Loucy (cell line): ENCODE data around the gene CCM2.

Experiments
- H2AFZ ChIP-seq: fragments of 200-600 bp; sonication (generic); 2 replicates; pipeline ENCODE4 v1.6.0; 2016; ENCODE audit warnings: antibody characterized with exemption, mild to moderate bottlenecking, low read length, moderate library complexity
- H3F3A ChIP-seq: fragments of 200-600 bp; 2 replicates; pipeline ENCODE4 v1.6.0; 2016; ENCODE audit warnings: antibody characterized with exemption, low read depth, mild to moderate bottlenecking
- H3K27me3 ChIP-seq: fragments of 200-600 bp; sonication (generic); 2 replicates; pipeline ENCODE4 v1.6.1; 2014; ENCODE audit warnings: low read length, mild to moderate bottlenecking; ENCODE audit not compliant: insufficient read depth, poor library complexity, severe bottlenecking
- H3K36me3 ChIP-seq: fragments of 200-600 bp; sonication (generic); 2 replicates; pipeline ENCODE4 v1.6.1; 2016; ENCODE audit warnings: low read length; ENCODE audit not compliant: insufficient read depth
- H3K4me1 ChIP-seq: fragments of 200-600 bp; sonication (generic); 2 replicates; pipeline ENCODE4 v1.5.1; 2014; ENCODE audit warnings: low read length, mild to moderate bottlenecking; ENCODE audit not compliant: insufficient read depth, poor library complexity, severe bottlenecking
- H3K4me2 ChIP-seq: fragments of 200-600 bp; sonication (generic); 2 replicates; pipeline ENCODE4 v1.6.0; 2014; ENCODE audit warnings: antibody characterized with exemption, low read length, low read depth, mild to moderate bottlenecking; ENCODE audit not compliant: poor library complexity, severe bottlenecking
- H3K4me3 ChIP-seq: fragments of 200-600 bp; sonication (generic); 2 replicates; pipeline ENCODE4 v1.5.1; 2014; ENCODE audit warnings: low read length, mild to moderate bottlenecking, mixed read lengths; ENCODE audit not compliant: poor library complexity, severe bottlenecking
- H3K79me2 ChIP-seq: fragments of 200-600 bp; sonication (generic); 2 replicates; pipeline ENCODE4 v1.6.1; 2014; ENCODE audit warnings: low read length; ENCODE audit not compliant: insufficient read depth
- H3K9ac ChIP-seq: fragments of 200-600 bp; sonication (generic); 2 replicates; pipeline ENCODE4 v1.6.0; 2014; ENCODE audit warnings: mild to moderate bottlenecking, low read depth, low read length, moderate library complexity; ENCODE audit not compliant: poor library complexity, severe bottlenecking
- H3K9me2 ChIP-seq: fragments of 200-600 bp; sonication (generic); replicated peaks from 2 replicates; pipeline ENCODE4 v1.6.1; 2016; ENCODE audit warnings: low read depth, low read length, mixed read lengths
- H3K9me3 ChIP-seq: fragments of 200-600 bp; sonication (generic); 2 replicates; pipeline ENCODE4 v1.6.1; 2014; ENCODE audit warnings: mild to moderate bottlenecking, antibody characterized with exemption, low read length, low read depth; ENCODE audit not compliant: insufficient read depth
- H4K20me1 ChIP-seq: fragments of 200-600 bp; sonication (generic); 2 replicates; pipeline ENCODE4 v1.6.0; 2014; ENCODE audit warnings: antibody characterized with exemption, low read length, mild to moderate bottlenecking; ENCODE audit not compliant: insufficient read depth, poor library complexity, severe bottlenecking
- EZH2phosphoT487 ChIP-seq: fragments of 200-600 bp; IDR thresholded peaks from 2 replicates; pipeline ENCODE4 v1.6.1; 2018; ENCODE audit warnings: antibody characterized with exemption, mild to moderate bottlenecking, moderate library complexity, borderline replicate concordance
- TF ChIP-seq, protein P1 (sequence below): fragments of 200-600 bp; sonication (generic); conservative IDR thresholded peaks from 2 replicates; pipeline ENCODE4 v1.5.1; 2014; ENCODE audit warnings: mild to moderate bottlenecking, antibody characterized with exemption, low read length

Gene CCM2

DNA sequence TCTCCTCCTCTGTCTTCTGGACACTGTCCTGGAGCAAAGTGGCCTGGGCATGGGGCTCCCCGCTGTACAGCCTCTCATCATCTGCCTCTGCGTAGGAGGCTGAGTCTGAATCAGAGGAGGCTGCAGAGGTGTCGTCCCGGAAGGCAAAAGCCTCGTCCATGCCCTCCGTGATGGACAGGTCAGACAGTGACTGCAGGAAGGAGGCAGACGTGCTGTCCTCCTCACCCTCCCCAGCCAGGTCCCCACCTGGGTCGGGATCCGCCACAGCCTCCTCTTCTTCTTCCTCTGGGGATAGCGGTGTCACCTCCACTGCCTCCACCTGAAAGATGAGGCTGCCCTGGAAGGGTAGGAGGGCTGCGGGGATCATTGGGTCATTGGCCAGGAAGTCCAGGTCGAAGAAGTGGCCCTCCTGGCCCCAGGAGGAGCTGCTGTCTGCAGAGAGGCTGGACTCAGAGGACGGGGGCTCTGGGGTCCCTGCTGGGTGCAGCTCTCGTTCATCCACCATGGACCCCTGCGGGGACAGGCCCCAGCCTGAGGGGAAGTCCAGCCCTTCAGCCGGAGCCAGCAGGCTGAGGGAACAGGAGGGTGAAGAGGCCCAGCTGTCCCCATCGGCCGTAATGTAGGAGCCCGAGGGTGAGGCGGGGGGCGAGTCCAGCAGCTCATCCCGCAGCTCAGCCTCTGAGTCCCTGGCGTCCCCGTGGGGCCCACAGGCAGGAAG lies 85.1 kb downstream of the CCM2 start:
- TF ChIP-seq, protein P1, sequence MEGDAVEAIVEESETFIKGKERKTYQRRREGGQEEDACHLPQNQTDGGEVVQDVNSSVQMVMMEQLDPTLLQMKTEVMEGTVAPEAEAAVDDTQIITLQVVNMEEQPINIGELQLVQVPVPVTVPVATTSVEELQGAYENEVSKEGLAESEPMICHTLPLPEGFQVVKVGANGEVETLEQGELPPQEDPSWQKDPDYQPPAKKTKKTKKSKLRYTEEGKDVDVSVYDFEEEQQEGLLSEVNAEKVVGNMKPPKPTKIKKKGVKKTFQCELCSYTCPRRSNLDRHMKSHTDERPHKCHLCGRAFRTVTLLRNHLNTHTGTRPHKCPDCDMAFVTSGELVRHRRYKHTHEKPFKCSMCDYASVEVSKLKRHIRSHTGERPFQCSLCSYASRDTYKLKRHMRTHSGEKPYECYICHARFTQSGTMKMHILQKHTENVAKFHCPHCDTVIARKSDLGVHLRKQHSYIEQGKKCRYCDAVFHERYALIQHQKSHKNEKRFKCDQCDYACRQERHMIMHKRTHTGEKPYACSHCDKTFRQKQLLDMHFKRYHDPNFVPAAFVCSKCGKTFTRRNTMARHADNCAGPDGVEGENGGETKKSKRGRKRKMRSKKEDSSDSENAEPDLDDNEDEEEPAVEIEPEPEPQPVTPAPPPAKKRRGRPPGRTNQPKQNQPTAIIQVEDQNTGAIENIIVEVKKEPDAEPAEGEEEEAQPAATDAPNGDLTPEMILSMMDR: no peak
- TF ChIP-seq EZH2phosphoT487: no peak
- H2AFZ ChIP-seq: no peak overlapping the region
- no peaks in the 10 kb centered on the region for H3K9me3 ChIP-seq
- H3K9me2 ChIP-seq: no peaks in the 10 kb centered on the region
- H4K20me1 ChIP-seq: no peaks in the 10 kb centered on the region
- H3K36me3 ChIP-seq: no peaks in the 10 kb centered on the region
- no peaks in the 10 kb centered on the region for H3K27me3 ChIP-seq
- H3K4me3 ChIP-seq: no peak overlapping the region
- no peaks in the 10 kb centered on the region for H3F3A ChIP-seq
- H3K4me1 ChIP-seq: no peaks in the 10 kb centered on the region
- no peaks in the 10 kb centered on the region for H3K79me2 ChIP-seq
- no peak overlapping the region for H3K4me2 ChIP-seq
- H3K9ac ChIP-seq: no peak overlapping the region

- Histone ChIP-seq H3K27me3 (no peaks in the 10 kb centered on the region), H3K9ac (no peak overlapping the region), H3K9me3 (no peaks in the 10 kb centered on the region), H4K20me1 (no peaks in the 10 kb centered on the region), H2AFZ (no peak overlapping the region), H3K9me2 (no peaks in the 10 kb centered on the region), H3K4me1 (no peaks in the 10 kb centered on the region), H3K4me2 (no peak overlapping the region), H3F3A (no peaks in the 10 kb centered on the region), H3K79me2 (no peaks in the 10 kb centered on the region), H3K36me3 (no peaks in the 10 kb centered on the region), H3K4me3 (no peak overlapping the region)
- TF ChIP-seq, protein P1: no peak
- TF ChIP-seq EZH2phosphoT487: no peak
Observed at GRCh38 chr7:45085619-45086200, 85.7 kb downstream of the CCM2 start.

DNA sequence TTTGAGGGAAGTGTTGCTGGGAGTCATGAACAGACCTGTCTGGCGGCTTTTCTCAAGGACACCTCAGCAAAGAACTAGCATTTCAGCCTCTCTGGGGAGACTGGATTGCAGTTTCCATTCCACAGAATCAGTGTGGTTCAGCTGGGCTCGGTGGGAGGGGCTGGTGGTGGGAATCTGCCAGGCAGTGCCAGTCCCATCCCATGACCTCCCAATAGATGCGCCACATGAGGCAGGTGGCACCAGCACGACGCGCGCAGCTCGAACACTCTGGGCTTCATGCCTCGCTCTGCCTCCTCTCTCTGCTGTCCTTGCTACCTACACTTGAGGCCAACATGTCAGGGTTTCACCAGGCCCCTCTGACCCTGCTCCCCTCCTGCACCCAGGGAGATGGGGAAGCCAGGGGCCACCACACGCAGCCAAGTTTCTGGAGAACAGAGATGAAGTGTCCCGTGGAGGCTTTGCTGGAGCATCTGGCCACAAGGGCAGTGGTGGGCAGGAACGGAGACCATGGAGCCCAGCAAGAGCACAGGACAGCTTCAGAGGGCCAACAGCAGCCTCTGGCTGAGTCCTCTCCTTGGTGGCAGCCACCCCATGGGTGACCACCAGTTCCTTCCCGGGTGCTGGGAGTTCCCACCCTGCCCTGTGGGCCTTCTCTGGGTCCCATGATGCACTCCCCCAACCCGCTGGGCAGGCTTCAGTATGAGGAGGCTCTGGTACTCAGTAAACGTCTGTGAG lies 86.5 kb downstream of the CCM2 start:
- Histone ChIP-seq H3K79me2 (no peaks in the 10 kb centered on the region), H3K4me2 (no peak overlapping the region), H3K9me2 (no peaks in the 10 kb centered on the region), H4K20me1 (no peaks in the 10 kb centered on the region), H3K4me3 (no peak overlapping the region), H3F3A (no peaks in the 10 kb centered on the region), H3K36me3 (no peaks in the 10 kb centered on the region), H3K9ac (no peak overlapping the region), H2AFZ (no peak overlapping the region), H3K9me3 (no peaks in the 10 kb centered on the region), H3K27me3 (no peaks in the 10 kb centered on the region), H3K4me1 (no peaks in the 10 kb centered on the region)
- no peak for TF ChIP-seq EZH2phosphoT487
- TF ChIP-seq, protein P1: no peak
